NCI-H2196 (cell line): ENCODE data around the gene HMGN4.

Experiments
- DNase-seq: peaks from one replicate; lab custom pipeline; 2025; ENCODE audit not compliant: unreplicated experiment; lab: John Stamatoyannopoulos, UW

Gene HMGN4

GRCh38 chr6:26576929-26577719 is 39.0 kb downstream of the HMGN4 start:
- DNase-seq, result no peak

DNA sequence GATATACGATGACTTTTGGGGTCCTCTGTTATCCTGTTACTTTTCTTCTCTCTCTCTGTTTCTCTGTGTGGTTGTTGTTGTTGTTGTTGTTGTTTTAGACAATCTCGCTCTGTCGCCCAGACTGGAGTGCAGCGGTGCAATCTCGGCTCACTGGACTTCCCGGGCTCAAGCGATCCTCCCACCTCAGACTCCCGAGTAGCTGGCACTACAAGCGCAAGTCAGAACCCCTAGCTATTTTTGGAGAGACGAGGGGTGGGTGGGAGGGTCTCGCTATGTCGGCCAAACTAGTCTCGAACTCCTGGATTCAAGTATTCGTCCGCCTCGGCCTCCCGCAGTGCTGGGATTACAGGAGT is 39.5 kb downstream of the HMGN4 start:
- no peak for DNase-seq

DNA sequence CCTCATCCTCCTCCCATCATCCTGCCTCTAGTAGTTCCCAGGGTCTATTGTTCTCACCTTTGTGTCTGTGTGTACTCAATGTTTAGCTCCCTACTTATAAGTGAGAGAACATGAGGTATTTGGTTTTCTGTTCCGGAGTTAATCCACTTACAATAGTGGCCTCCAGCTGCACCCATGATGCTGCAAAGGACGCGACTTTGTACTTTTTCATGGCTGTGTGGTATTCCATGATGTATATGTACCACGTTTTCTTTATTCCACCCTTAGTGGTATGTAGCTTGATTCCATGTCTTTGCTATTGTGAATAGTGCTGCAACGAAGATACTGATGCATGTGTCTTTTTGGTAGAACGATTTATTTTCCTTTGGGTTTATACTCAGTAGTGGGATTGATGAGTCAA is 40.1 kb downstream of the HMGN4 start:
- DNase-seq, result no peak

GRCh38 chr6:26578741-26579140 is 40.6 kb downstream of the HMGN4 start:
- DNase-seq, result no peak

DNA sequence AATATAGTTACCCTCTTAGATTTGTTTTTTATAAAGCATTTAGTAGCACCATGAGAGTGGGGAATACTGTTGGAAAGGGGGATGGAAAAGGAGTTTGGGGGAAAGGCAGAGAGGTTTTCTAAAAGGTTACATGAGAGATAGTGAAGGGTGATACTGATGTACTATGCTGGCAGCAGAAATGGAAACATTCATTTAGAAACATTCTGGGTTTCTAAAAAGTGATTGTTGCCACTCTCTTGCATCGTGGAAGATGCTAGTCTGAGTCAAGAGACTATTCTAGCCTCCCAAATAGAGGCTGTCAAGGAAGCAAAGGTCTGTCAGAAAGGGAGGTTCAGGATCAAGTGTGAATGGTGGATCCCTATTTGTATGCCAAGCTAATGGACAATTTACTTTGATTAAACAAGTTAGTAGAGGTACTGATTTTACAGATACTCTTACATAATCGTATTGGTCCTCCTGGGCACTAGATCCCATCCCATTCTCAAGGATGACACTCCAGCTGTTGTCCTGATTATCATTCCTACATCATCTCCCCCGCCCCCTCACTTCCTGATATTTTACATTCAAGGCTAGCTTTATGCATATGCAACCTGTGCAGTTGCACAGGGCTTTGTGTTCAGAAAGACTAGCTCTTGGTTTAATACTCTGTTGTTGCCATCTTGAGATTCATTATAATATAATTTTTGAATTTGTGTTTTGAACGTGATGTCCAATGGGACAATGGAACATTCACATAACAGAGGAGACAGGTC is 43.2 kb downstream of the HMGN4 start:
- DNase-seq, result no peak

DNA sequence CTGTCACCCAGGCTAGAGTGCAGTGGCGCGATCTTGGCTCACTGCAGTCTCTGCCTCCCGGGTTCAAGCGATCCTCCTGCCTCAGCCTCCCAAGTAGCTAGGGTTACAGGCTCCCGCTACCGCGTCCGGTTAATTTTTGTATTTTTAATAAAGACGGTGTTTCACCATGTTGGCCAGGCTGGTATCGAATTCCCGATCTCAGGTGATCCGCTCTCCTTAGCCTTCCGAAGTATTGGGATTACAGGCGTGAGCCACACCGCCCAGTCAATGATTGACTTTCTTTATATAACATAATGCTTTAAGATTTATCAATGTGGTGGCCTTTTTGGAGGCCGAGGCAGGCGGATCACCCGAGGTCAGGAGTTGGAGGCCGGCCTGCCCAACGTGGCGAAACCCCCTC is 50.8 kb downstream of the HMGN4 start:
- DNase-seq, result no peak

GRCh38 chr6:26592649-26593048 is 54.5 kb downstream of the HMGN4 start:
- no peak for DNase-seq

DNA sequence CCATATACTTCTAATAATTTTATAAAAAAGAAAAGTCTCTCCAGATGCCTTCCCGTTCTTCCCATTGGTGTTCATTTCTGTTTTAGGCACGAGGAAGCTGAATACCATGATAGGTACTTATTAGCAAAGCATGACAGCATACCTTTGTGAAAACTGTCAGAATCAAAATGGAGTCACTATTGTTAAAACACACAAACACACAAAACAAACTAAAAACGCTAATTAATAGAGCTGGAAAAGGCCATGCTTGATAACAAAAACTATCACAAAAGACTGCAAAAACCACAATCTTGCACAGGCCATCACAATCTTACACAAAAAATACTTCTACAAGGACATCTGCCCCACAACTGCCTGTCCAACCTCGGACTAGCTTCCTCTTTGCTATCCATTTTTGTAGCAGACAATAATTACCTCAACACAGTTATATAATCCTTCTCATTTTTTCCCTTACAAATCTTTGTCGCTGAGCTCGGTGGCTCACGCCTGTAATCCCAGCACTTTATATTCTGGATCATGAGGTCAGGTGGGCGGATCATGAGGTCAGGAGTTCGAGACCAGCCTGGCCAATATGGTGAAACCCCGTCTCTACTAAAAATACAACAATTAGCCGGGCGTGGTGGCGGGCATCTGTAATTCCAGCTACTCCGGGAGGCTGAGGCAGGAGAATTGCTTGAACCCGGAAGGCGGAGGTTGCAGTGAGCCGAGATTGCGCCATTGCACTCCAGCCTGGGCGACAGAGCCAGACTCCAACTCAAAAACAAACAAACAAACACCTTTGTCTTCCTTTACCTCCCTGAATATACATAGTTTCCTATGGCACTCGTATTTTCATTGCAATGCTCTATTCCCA is 55.3 kb downstream of the HMGN4 start:
- DNase-seq, result no peak

DNA sequence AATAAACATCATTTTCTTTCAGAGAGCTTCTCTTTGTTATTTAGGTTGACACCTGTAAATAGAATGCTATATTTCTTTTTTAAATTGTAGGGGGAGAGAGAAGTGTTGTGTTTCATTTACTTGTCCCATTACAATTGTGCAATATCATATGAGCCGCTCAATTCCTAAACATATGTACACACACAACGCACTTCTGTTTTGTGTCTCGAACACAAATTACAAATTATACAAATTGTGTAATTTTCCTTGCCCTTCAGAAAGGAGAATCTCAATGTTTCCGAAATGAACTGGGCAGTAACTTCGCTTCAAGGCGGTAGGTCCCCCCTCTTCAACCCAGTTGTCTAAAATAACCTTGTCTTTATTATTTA is 55.9 kb downstream of the HMGN4 start:
- DNase-seq, result no peak

GRCh38 chr6:26594730-26595632 is 56.8 kb downstream of the HMGN4 start:
- DNase-seq, result no peak

- DNase-seq, result peak; percentile 90
Observed at GRCh38 chr6:26595669-26596269, 57.6 kb downstream of the HMGN4 start.
